Peyer's patch (tissue), 4 donors: ENCODE results near the gene CGRRF1.

Source experiments
- POLR2A ChIP-seq, 2 donors: fragments of 450-650 bp; IDR thresholded peaks; one replicate each; pipeline ENCODE4 v1.5.1; 2017; ENCODE audit warnings: antibody characterized with exemption in 2 of 2, mild to moderate bottlenecking in 2 of 2, moderate library complexity in 2 of 2
- TF ChIP-seq, protein P1 (sequence below), 6 experiments: fragments of 450-650 bp in 4 of 6; fragments of 200-600 bp in 2 of 6; sonication (generic) in 1 of 6; IDR thresholded peaks; one replicate each; pipeline ENCODE4 v1.5.1; 2017 to 2019; ENCODE audit warnings: antibody characterized with exemption in 6 of 6, mild to moderate bottlenecking in 3 of 6, moderate library complexity in 1 of 6

DNA sequence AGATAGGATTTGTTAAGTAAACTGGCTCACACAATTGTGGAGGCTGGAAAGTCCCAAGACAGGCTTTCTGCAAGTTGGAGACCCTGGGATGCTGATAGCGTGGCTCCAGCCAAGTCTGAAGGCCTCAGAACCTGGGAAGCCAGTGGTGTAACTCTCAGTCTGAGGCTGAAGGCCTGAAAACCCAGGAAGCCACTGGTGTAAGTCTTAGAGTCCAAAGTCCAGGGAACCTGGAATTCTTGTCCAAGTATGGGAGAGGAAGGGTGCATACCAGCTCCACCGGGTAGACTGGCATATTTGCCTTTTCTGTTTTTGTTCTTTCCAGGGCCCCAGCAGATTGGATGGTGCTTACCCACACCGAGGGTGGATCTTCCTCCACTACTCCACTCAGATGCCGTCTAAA, 39.0 kb upstream of the CGRRF1 start:
- TF ChIP-seq POLR2A (IDR thresholded peaks at IDR 0.05) = no peak
- TF ChIP-seq, protein P1, sequence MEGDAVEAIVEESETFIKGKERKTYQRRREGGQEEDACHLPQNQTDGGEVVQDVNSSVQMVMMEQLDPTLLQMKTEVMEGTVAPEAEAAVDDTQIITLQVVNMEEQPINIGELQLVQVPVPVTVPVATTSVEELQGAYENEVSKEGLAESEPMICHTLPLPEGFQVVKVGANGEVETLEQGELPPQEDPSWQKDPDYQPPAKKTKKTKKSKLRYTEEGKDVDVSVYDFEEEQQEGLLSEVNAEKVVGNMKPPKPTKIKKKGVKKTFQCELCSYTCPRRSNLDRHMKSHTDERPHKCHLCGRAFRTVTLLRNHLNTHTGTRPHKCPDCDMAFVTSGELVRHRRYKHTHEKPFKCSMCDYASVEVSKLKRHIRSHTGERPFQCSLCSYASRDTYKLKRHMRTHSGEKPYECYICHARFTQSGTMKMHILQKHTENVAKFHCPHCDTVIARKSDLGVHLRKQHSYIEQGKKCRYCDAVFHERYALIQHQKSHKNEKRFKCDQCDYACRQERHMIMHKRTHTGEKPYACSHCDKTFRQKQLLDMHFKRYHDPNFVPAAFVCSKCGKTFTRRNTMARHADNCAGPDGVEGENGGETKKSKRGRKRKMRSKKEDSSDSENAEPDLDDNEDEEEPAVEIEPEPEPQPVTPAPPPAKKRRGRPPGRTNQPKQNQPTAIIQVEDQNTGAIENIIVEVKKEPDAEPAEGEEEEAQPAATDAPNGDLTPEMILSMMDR (IDR thresholded peaks at IDR 0.05) = no peak
